Fibroblast of villous mesenchyme (primary cell): ENCODE measurements around the gene SHTN1. TPM values are rescaled to one million over a fixed set of nuclear protein-coding genes. Genes with fewer than 3 reads are reported as not detected.

Experiments
- DNase-seq: peaks from one replicate; pipeline ENCODE4 v3.0.0-alpha.2; 2010; ENCODE audit warnings: low read depth
- H3K4me3 ChIP-seq: 2 replicates; pipeline ENCODE4 v1.5.1; 2011; ENCODE audit warnings: low read depth, mild to moderate bottlenecking, low read length
- total RNA-seq: library from RNA; depleted of rRNA; stranded (reverse); fragments of >200 nt; gene quantifications from 2 replicates; pipeline ENCODE4 v1.2.3, GENCODE V29; 2012
- TF ChIP-seq, protein P1 (sequence below): IDR thresholded peaks from 2 replicates; pipeline ENCODE4 v1.5.1; 2012; ENCODE audit warnings: low read depth, mild to moderate bottlenecking, low read length; ENCODE audit not compliant: insufficient read depth

The SHTN1 gene
- total RNA-seq, 1 donor, result 2.2 TPM

- TF ChIP-seq, protein P1, sequence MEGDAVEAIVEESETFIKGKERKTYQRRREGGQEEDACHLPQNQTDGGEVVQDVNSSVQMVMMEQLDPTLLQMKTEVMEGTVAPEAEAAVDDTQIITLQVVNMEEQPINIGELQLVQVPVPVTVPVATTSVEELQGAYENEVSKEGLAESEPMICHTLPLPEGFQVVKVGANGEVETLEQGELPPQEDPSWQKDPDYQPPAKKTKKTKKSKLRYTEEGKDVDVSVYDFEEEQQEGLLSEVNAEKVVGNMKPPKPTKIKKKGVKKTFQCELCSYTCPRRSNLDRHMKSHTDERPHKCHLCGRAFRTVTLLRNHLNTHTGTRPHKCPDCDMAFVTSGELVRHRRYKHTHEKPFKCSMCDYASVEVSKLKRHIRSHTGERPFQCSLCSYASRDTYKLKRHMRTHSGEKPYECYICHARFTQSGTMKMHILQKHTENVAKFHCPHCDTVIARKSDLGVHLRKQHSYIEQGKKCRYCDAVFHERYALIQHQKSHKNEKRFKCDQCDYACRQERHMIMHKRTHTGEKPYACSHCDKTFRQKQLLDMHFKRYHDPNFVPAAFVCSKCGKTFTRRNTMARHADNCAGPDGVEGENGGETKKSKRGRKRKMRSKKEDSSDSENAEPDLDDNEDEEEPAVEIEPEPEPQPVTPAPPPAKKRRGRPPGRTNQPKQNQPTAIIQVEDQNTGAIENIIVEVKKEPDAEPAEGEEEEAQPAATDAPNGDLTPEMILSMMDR, result no peak
- H3K4me3 ChIP-seq, result peak overlapping the region; percentile 82
- peak; percentile 37 for DNase-seq
These were observed 561 bp downstream of the SHTN1 start for GRCh38 chr10:117004227-117005025.

- TF ChIP-seq, protein P1, result no peak
- H3K4me3 ChIP-seq, result no peak overlapping the region
- DNase-seq, result no peak
These were observed 1.7 kb downstream of the SHTN1 start for GRCh38 chr10:117003336-117003735.

DNA sequence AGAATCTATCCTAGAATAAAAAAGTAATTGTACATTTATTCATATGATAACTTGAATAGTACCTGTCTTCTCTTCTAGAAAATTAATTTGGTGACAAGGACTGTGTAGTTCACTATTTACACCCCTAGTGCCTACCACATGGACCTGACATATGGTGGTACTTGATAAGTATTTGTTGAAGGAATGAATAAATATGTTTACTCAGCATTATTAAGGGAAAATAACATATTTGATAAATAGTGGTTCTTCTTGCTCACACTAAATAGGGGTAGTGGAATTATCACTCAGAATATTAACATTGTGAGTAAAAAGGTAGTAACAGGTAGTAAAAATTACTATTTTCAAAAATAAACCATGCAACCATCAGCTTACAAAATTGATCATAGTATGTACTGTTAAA, 2.8 kb downstream of the SHTN1 start:
- no peak for DNase-seq
- TF ChIP-seq, protein P1, result no peak

GRCh38 chr10:117001144-117001543, 3.8 kb downstream of the SHTN1 start:
- TF ChIP-seq, protein P1, result no peak
- DNase-seq, result no peak
- H3K4me3 ChIP-seq, result no peak overlapping the region

More for the DNA sequence above, 2.8 kb downstream of the SHTN1 start:
- no peak overlapping the region for H3K4me3 ChIP-seq

DNA sequence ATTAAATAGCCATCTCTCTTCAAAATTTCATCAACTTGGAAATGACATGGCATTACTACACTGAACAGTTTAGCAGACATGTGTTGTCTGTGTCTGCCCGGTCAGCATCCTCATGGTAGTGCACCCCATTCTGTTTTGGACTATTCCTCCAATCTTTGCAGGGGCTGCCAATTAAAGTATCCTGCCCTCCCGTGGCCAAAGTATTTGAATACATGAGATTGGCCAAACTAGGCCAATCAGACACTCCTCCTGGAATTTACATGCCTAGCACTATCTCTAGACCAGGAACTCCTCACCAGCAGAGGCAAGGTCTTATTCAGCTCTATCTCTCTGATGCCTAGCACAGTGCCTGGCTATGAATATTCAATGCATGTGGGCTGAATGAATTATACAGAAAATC, 4.4 kb downstream of the SHTN1 start:
- DNase-seq, result no peak
- TF ChIP-seq, protein P1, result no peak
- no peak overlapping the region for H3K4me3 ChIP-seq

DNA sequence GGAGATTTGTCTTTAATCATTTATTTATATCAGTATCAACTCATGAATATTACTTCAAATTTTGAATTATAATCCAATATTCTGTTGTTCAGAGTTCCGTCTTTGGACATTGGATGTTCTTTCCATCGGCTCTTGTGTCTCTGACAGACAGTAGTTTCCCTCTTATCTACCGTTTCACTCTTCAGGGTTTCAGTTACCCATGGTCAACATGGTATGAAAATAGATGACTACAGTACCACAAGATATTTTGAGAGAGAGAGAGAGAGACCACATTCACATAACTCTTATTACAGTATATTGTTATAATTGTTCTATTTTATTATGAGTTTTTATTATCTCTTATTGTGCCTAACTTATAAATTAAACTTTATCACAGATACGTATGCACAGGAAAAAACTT, 6.8 kb downstream of the SHTN1 start:
- DNase-seq, result no peak
- TF ChIP-seq, protein P1, result no peak
- H3K4me3 ChIP-seq, result no peak overlapping the region
